Myocyte (in vitro differentiated cells): ENCODE measurements around the gene RAI2. TPM values are rescaled to one million over a fixed set of nuclear protein-coding genes. Genes with fewer than 3 reads are reported as not detected.

Experiments
- DNase-seq: peaks from one replicate; pipeline ENCODE4 v3.0.0-alpha.2; 2012; ENCODE audit warnings: low read depth
- polyA plus RNA-seq: library from polyadenylated mRNA; unstranded; fragments of >200 nt; gene quantifications from one replicate; pipeline ENCODE4 v1.2.1, GENCODE V29; 2012; ENCODE audit warnings: missing spikeins
- total RNA-seq: library from RNA; depleted of rRNA; stranded (reverse); fragments of >200 nt; gene quantifications from 2 replicates; pipeline ENCODE4 v1.2.3, GENCODE V29; 2014

Gene RAI2
- total RNA-seq = 0.35 and 0.42 TPM in 2 replicates
- 1.3 TPM for polyA plus RNA-seq

DNA sequence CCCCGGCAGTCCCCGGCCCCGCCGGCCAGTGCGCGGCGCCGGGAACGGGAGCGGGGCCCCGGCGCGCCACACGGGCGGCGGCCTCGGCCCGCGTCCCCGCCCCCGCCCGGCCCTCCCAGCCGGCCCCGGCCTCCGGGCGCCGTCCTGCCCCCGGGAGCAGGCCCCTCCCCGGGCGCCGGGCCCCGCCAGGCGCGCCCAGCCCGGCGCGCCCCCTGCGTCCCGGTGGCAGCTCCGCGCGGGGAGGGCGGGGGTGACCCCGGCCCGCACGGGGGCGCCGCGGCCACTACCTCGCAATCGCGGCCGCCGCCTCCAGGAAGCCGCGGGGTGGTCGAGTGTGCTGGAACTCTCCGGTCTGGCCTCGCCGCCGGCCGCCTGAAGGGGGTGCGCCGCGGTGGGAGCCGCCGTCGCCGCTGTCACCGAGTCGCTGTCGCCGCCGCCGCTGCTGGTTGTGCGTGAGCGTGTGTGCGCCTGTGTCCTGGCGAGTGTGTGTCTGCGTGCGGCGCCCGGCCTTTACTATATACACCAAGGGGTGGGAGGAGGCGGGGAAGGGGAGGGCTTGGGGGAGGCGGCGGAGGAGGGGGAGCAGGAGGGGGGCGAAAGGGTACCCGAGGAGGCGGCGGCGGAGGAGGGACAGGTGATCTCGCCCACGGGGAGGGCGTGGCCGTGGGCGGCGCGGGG lies at the start of gene RAI2:
Gene RAI2, minus strand, starts transcription at position 488 of the 678 bp plus-strand sequence. CDS start 59,288 bp downstream, outside the sequence.
- peak; percentile 3 for DNase-seq

DNA sequence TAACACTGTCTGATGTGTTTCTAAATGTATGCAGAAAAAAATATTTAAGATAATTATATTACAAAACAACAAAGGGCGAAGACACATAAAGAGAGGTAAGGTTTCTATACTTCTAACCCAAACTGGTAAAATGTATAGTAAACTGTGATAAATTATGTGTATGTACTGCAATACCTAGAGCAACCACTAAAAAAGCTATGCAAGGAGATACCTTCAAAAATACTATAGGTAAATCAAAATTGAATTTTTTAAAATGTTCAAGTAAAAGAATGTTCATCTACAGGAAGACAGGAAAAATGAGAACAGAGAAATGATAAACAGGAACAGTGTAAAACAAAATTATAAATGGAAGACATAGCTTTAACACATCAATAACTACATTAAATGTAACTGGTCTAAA lies 27.3 kb upstream of the RAI2 start:
- DNase-seq = no peak

DNA sequence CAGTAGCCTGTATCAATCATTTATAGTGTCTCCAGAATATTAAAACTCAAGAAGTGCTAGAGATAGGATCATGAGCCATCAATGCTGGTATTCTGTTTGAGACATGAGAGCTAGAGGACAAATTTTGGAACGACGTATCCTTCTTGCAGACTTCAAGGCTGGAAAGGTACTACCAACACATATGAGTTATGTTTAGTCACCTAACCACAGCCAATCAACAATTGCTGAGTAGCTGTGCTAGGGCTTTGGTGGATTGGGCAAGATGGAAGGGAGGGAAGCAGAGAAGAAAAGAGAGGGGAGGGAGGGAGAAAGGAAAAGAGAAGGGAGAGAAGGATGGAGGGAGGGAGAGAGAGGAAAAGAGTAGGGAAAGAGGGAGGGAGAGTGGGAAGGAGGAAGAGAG lies 21.6 kb upstream of the RAI2 start:
- no peak for DNase-seq

DNA sequence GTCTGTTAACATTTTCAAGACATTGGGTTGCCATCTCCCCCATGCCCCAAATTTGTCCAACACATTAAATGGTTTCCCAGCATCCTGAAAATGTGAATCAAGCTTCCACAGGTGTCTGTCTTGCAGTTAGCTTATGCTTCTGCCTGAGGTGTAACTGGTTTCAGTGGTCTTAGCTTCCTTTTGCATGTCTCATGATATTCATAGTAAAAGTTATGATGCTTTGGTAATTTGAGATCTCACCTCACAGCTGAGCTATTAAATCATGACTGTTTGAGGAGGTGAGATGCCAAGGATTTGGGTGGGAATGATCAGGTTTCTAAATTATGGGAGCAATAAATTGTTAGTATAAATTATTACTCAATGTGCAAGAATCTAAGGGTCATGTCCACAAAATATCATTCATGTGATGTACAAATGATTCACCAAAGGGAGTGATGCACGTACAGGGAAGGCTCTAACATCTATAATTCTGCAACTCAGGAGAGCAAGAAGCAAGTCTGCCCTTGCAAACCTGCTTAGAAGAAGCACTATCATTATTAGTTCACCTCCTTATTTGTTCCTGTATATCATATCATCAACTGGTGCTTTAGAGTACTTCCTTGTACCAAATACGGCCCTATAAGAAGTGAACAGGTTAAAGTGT lies 17.1 kb upstream of the RAI2 start:
- no peak for DNase-seq

DNA sequence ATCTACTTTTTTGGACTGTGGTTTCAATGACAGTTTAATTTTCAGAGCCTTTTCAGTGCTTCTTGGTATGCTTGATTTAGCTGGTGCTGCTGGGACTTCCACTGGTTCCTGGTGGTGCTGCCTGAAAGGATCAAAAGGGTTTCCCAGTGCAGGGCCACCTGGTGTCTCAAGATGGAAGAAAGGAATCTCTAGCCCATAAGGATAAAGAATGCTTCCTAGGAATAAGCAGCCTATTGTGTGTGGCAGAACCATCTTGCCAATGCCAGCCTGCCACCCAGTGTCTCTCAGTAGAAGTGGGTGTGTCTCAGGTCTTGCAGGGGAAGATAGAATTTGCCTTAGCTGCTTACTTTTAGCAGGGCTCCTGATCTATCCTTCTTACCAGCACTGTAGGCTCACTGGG lies 15.0 kb upstream of the RAI2 start:
- DNase-seq = no peak

DNA sequence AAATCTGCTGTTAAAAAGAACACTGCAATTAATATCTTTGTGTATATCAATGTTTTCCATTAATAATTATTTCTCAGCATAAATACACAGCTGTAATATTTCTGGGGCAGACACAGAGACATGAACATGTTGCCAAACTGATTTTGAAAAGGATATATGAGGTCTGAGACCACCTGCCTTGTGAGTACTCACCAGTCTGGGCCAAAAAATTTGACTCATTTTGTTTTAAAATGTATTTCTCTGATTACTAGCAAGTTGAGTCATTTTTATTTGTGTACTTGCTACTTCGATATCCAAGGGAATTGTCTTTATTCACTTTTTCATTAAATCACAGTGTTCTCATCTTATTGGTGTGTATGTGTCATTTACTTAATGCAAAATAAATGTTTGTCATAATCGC lies 8.5 kb upstream of the RAI2 start:
- DNase-seq = no peak

DNA sequence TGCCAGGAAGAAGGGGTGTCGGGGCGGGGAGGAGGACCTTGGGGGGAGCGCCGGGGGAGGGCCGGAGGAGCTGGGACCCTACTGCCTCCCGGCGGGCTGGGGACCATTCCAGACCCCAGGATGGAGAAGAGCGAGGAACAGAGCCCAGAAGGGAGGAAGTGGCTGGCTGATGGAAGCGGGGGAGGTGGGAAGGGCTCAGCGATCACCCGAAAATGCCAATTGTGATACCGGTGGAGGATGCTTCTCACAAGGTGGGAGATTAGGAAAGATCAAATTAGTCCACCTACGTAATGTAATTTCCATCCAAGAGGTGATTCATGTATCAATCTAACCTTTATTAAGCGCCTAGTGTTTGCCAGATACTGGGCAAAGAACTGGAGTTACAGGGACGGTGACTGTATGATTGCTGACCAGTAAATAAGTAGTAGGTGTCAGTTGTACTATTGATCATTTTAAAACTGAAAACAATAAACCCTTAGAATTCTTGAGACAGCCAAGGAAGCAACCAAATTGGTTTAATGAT lies 452 bp upstream of the RAI2 start:
- DNase-seq = no peak

DNA sequence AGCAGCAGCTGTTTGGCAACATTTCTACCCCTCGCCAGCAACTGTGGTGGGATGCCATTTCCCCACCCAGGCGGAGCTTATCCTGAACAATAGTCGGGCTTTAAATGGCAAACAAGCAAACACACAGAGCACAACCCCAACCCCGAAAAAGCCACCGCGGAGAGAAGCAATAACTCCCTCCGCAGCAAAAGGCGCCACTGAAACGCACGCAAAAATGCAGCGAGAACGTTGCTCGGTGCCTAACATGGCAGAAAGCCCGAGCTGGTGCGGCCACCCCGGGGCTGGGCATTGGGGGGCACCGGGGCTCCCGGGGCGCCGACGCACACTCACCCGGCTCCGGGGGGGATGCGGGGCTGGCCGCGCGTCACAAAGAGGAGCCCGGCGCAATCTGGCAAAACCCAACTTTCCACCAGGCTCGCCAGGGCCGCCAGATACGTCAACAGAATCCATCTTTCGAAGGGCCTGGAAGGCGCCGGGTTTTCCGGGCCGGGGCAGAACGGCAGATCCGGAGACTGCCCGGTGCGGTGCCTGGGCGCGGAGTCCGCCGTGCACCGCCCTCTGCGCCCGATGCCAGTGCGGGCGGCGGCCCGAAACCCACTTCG lies 818 bp downstream of the RAI2 start:
- DNase-seq = peak; percentile 4

DNA sequence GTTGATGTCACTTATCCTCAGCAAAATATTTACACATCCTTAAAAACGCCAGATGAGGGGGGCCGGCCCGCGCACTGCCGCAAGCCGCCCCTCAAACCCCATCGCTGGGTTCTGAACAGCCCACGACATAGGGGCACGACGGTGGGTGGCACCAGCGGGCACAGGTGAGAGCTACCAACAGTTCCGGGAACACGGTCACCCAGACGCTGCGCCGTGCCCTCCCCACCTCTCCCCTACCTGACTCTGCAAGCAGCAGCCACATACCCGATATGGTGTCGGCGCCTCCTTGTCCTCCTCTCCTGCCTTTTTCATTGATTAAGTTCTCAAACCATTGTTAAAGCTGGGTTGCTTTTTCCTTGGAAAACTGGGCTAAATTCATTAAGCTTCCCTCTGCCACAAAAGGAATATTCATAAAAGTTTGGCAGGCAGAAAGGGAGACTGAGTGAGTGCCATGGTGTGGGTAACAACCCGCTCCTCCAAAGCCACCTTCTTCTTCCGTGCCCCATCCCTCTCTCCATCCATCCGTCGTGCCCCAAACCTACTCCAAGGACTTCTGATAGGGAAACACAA lies 1.4 kb downstream of the RAI2 start:
- DNase-seq = no peak

DNA sequence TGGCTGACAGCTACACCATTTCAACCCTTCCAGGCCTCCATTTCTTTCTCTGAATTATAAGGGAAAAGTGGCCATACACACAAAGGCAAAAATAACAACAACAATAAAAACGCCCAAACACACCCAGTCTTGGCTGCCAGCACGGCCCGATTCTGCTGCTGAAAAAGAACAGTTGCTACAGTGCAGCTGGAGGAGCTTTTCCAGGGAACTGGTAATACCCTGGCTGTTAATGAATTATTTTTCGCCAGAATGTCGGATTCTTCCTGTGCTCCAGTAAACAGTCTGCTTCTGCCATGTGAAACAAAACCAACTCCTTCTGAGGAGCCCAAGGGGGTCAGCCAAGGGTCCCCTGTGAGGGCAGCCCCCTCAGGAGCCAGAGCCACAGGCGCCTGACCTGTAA lies 6.6 kb downstream of the RAI2 start:
- peak; percentile 1 for DNase-seq

DNA sequence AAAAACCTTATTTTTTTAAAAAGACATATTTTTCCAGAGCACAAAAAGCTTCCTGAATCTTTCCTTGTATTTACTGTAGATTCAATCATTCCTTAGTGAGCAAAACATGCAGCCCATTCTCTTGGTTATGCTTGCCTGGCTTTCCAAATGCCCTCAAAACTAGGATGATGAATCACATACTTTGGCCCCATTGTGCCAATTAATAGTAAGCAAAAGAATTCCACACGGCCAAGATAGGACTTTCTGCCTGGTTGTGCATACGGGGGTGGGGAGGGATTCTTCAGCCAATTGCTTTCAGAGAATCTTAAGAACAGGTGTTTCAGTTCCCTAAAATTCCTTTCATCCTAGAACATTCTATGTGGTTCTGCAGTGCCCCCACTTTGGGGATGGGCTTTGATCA lies 7.0 kb downstream of the RAI2 start:
- peak; percentile 1 for DNase-seq

DNA sequence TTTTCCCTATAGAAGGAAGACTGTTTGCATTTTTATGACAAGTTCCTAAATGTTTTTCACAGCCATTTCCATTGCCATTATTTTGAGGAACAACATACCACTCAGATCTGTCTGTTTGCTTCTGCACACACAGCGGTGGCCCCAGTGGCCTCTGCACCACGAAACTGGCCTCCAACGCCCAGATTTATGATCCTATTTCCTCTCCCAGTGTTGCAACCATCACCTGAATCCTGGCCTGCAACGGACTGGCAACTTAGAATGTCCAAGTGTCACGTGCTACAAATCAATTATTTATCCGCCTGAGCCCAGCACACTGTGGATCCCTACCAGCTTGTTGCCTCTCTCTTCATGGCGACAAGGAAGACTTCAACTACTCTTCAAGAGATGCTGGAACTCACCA lies 9.2 kb downstream of the RAI2 start:
- DNase-seq = no peak

DNA sequence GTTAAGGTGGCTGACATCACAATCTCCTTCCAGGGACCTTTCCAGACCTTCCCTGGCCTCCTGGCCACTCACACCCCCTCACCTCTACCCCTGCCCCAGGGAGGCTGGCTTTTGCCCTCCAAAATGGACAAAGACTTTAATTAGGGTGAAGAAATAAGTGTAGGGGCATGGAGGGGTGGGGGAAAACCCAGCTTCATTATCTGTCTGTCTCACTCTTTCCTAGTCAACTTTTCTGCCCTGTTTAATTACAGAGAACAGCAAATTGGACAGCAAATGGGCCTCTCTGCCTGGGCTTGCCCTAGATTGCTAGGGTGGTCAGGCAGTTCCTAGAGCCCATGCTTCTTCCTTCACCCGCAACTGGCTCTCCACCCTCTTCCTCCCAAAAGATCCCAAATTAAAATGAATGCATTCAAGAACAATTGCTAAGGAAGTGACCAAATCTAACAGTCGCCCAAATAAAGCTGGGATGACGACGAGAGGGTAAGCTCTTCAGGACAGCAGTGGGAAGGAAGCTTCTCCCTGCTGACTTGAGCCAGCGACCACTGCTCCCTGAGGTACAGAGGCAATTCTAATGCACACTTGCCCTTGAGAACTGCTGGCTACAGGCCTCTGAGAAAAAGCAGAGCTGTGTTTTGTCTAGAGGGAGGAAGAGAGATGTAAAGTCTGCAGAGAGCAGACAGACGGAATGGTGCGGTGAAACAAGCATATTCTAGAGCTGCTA lies 12.4 kb downstream of the RAI2 start:
- DNase-seq = no peak

DNA sequence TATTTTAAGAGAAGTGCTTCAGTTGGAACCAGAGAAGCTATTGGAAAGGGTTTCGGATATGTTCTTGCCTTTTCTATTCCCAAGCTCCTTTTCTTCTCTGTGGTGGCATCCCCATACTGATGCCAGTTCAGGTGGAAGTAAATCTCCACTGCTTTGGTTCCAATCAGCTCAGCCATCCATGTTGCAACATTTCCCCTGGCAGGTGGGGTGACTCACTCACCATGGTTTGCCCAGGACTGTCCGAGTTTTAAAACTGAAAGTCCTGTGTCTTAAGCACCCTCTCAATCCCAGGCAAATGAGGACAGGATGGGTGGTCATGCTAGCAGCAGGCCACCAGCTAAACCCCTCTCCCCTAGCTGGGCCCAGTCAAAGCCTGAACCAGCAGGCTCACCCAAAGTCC lies 15.1 kb downstream of the RAI2 start:
- DNase-seq = no peak

DNA sequence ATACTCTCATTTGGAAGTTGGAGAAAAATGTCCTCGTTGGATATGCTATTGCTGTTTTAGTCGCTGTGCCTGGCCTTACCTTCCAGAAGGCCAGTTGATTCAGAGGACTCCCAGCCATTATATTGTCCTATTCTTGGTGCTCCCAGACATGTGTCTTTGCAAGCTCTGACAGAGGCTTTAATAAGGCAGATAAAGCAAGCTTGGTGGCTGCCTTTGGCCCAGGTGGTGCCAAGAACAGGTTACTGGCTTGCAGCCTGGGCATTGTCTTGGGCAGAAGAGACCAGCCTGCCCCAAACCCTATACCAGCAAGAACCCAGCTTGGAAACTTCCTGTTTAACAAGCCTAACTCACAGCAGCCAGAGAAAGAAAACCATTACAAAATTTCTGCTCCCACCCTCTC lies 16.9 kb downstream of the RAI2 start:
- no peak for DNase-seq

DNA sequence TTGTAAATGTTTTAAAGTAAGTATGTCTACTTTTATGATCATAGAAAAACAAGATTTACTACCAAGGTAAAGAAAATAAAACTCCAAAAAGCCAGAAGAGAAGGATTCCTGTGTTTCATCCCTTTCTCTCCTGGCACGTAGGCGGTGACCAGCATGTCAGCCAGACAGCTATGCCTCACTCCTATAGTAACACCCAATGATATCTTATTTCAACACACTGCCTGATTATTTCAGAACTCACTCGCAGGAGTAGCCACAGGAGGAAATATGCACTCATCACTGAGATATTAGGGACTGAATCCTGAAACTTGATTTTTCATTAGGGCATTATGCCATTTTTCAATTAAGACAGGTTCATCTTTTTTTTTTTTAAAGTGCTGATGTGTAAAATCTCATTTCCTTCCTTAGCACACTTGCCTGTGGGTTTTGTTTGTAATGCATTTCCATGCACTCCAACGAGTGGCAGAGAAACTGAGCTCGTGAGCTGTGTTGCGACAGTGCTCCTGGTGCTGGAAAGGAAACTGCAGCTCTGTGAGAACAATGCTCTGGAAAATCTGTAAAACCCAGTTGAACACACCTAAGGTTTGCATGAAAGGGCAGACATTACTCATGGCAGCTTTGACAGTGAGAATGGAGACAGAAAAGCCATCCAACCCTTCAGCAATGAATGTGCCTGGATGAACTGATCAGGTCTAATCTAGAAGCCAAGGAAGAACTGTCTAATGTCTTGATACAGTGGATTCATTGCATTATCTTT lies 18.2 kb downstream of the RAI2 start:
- DNase-seq = no peak

DNA sequence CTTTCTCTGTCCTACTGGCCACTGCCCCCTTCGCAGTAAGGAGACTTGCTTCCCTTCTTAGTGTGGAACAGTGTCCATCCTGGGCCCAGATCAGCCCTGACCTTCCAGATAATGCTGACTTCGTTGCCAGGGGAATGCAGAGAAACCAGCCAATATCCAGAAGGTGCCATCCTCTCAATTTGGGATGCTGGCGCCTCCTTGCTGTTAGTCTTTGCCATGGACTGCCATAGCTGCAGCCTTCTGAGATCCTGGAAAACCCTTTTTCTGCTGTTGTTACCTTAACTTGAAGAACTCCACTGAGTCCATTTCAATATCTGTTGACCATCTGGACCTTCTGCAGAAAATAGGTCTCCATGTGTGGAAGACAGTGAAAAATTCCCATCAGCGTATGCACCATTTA lies 21.8 kb downstream of the RAI2 start:
- no peak for DNase-seq

DNA sequence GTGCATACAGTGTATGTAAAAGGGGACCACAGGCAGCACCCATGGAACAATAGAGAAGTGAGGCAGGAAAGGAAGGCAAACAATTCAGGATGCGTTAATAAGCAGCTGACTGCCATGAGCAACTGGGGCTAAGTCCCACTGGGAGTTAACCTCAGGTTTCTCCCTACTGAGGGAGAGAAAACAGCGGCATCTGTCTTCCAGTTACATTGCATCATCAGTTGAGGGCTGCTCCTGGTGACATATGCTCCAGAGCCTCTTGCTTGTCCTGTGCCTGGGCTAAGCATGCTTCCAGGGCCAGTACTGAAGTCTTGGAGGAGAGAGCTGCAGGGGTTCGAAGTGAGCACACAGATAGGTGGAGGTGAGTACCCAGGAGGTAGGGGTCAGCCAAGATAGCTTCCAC lies 24.3 kb downstream of the RAI2 start:
- DNase-seq = peak; percentile 22

DNA sequence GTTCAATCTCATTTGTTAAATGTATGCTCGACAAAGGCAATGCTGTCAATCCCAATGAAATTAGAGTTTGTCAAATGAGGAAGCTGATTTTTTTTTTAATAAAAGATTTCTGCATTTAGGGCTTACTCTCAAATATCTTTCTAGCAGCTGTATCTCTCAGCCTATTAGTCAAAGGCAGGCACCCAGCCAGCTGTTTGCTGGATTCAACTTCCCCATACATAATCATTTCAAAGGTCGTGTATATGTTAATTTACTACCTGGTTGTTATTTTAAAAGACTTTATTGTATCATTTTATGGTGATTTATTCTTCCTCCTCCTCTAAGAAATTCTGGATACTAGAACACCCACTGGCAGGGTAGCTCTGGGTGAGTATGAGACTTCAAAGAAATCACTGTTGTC lies 27.1 kb downstream of the RAI2 start:
- DNase-seq = no peak

DNA sequence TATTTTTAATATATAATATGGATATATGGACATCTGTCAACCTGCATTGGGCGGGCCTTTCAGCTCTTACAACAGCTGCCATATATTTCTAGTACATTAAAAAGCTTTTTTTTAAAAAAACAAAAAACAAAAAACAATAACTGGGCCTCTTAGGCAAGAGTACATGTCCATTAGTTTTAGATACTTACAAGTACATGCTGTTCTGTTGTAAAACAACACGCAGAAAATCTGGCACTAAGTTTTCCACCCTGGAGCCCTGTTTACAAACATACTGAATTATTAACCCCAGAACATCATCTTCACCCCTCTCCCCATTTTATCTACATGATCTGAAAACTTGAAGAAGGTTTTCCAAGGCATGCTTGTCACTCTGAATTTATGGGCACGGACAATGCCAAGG lies 29.8 kb downstream of the RAI2 start:
- no peak for DNase-seq

DNA sequence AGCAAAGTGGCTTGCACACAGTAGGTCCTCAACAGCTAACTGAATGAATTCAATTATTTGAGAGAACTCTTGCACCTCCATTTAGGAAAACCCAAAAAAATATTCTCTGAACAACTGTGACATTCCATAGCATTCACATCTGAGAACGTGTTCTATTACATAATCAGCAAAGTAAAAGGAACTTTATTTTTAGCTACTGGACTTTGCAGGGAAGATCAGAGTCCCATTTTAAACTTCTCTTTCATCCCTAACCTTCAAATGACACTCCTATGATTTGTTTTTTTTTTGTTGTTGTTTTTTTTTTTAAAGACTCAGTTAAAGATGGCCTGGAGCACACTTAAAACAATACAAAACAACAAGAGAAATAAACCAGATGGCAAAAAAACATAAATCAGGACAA lies 30.9 kb downstream of the RAI2 start:
- DNase-seq = no peak
